ENCODE data around the gene MYO9B. TPM values are rescaled to one million over a fixed set of nuclear protein-coding genes. Genes with fewer than 3 reads are reported as not detected.

MYO9B gene, protein sequence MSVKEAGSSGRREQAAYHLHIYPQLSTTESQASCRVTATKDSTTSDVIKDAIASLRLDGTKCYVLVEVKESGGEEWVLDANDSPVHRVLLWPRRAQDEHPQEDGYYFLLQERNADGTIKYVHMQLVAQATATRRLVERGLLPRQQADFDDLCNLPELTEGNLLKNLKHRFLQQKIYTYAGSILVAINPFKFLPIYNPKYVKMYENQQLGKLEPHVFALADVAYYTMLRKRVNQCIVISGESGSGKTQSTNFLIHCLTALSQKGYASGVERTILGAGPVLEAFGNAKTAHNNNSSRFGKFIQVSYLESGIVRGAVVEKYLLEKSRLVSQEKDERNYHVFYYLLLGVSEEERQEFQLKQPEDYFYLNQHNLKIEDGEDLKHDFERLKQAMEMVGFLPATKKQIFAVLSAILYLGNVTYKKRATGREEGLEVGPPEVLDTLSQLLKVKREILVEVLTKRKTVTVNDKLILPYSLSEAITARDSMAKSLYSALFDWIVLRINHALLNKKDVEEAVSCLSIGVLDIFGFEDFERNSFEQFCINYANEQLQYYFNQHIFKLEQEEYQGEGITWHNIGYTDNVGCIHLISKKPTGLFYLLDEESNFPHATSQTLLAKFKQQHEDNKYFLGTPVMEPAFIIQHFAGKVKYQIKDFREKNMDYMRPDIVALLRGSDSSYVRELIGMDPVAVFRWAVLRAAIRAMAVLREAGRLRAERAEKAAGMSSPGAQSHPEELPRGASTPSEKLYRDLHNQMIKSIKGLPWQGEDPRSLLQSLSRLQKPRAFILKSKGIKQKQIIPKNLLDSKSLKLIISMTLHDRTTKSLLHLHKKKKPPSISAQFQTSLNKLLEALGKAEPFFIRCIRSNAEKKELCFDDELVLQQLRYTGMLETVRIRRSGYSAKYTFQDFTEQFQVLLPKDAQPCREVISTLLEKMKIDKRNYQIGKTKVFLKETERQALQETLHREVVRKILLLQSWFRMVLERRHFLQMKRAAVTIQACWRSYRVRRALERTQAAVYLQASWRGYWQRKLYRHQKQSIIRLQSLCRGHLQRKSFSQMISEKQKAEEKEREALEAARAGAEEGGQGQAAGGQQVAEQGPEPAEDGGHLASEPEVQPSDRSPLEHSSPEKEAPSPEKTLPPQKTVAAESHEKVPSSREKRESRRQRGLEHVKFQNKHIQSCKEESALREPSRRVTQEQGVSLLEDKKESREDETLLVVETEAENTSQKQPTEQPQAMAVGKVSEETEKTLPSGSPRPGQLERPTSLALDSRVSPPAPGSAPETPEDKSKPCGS (N-terminal part only)
- 43.4 and 48.0 TPM in 2 replicates for total RNA-seq (ENCODE audit: low replicate concordance)

DNA sequence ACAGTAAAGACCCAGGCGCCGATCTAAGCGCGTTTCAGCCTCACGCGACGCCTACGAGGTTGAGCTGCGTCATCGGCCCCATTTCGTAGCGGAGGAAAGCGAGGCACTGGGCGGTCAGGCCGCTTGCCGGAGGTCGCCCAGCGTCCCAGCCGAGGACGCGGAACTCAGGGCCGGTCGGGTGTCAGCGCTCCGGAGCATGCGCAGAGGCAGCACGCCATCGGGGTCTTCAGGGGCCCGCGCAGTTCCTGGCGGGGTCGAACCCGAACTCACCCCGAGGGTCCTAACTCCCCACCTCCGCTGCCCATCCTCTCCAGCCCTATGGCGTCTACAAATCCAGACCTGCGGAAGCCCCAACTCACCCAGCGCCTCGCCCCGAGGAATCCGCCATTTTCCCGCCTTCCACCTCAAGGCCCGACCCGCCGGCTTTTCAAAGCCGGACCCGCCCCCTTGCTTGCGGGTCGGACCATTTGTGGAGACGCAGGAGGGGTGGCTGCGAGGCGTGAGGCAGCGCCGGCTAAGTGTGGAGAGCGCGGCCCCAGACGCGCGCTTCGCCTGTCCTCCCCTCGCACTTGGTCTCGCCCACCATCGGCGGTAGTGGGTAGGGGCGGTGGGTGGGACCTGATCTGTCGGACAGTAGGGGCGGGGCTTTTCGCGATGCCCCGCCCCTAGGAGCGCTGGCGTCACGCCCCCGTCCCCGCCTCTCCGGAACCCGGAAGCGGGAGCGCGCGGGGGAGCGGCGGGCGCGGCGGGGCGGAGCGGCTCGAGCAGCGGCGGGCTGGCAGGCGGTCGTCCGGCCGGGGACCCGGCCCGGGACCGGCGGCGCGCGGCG is at the start of gene MYO9B, which contains the start of gene HAUS8:
TSS of gene MYO9B (plus strand) at position 743 of the 829 bp plus-strand sequence. CDS start 25,941 bp downstream, outside the sequence.
TSS of gene HAUS8 (minus strand) at position 418 of the 829 bp plus-strand sequence. CDS start at position 388, 30 bp downstream.

DNA sequence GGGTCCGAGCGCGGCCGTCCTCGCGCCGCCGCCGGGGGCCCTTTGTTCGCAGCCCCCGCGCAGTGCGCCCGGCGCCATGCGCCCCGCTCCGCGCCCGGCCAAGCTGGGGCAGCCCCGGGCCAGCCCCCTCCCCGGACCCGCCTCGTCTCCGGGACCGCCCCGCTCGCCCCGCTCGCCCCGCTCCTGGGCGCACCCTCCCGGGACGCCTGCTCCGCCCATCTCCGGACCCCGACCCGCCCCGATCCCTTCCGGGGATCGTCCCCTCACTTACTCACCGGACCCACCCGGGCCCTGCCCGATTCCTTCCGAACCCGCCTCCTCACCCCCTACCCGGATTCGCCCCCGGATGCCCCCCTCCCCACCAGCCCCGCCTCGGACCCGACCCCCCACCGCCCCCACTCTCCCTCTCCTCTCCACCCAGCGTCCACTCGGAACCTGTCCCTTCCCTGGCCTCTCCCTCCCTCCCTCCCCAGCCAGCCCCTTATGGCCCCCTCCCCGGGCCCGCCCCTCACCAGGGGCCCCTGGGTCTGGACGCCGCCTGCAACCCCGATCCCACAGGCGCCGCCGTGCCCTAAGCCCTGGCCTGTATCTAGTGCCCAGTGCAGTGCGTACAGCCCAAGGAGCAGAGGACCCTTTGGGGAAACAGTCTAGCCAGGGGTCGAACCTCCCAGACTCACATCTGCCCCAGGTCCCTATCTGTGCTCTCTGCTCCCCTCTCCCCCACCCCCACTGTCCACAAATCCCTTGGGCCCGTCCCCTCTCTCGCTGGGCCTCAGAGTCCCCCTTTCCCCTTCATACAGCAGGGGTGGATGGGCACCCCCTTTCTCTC is 48.7 kb upstream of the MYO9B start, which contains the start of gene CPAMD8:
TSS of gene CPAMD8 (minus strand) at position 105 of the 829 bp plus-strand sequence. CDS start 168 bp downstream, outside the sequence.

DNA sequence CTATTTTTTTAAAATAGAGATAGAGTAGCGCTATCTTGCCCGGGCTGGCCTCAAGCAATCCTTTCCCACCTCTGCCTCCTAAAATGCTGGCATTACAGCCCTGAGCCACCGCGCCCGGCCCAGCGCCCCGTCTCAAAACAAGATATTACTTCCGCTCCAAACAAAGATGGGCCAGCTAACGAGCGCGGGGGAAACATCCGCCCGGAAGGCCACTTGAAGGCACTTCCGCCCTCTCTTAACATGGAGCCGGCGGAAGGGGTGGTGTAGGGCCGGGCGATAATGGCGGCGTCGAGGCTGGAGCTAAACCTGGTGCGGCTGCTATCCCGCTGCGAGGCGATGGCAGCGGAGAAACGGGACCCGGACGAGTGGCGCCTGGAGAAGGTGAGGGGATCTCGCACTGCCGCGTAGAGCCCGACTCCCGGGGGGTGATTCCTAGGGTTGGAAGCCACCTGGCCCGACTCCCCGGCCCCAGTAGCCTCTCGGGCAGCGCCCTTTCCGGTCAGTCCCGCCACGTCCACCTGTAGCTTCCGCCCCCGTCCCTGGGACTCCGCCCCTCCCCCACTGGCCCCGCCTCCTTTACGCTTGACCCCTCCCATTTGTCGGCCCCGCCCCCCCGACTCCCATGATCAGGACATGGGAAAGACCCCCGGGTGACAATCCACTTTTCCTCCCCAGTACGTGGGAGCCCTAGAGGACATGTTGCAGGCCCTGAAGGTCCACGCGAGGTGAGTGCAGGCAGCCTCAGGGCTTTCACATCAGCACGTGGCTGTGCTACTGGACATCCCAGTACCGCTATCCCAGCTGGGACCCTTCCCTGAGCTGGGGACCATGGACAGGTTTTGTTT is 139.8 kb downstream of the MYO9B start, which contains the start of gene USE1:
TSS of gene USE1 (plus strand) at position 231 of the 845 bp plus-strand sequence. CDS start at position 280, 49 bp downstream.

DNA sequence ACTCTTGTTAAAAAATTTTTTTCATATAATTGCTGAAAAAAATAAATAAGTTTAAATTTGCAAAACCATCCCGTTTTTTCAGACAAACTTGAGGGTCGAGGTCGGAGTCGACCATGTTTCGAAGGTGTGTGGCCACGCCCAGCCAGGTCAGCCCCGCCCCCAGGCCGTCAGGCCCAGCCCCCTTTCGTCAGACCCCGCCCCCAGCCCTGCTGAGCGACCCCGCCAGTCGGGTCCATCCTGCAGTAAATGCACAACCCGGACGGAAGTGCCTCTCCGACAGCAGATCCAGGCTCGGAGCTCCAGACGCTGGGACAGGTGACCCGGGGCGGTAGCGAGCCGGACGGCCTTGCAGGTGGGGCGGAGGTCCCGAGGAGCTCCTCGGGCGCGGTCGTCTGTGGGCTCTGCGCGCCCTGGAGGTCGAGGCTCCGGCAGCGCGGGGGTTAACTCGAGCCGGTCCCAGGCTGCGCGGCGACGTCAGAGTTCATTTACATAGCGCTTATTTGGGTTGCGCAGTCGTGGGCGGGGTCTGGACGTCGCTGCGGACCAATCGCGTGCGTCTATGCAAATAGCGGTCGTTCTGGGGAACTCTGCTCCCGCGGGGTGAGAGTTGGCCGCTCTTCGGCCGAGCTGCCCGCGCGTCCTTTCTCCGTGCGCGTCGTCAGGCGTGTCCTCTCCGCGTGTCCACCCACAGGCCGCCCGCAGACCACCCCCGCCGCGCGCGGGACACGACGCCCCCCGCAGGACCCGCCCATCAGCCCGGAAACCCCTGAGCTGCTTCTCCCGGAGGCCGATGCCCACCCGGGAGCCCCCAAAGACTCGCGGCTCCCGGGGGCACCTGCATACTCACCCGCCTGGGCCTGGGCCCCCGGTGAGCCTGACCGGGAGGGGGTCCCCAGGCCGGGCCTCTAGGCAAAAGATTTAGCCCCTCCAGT is 150.7 kb downstream of the MYO9B start, which contains the start of gene OCEL1:
TSS of gene OCEL1 (plus strand) at position 225 of the 932 bp plus-strand sequence. CDS start at position 247, 22 bp downstream.

DNA sequence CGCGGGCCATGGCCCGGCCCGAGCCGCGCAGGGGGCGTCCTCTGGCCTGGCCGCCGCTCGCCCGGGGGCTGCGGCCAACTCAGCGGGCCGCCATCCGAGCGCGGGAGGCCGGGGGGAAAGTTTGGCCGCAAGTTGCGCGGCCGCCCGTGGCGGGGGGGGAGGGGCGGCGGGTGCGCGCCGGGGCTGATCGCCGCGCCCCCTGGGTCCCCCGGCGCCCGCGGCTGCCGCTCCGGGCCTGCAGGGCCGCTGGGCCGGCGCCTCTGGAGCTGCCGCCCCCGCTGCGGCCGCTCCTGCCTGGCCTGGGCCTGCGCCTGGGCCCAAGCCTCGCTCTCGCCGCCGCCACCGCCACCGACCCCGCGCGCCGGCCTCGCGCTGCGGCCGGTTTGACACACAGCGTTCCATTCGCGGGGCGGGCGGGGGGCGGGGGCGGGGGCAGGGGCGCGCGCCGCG is 170.0 kb downstream of the MYO9B start, which contains the start of gene NR2F6:
TSS of gene NR2F6 (minus strand) at position 385 of the 450 bp plus-strand sequence. CDS start 699 bp downstream, outside the sequence.

Other genes with a start within 250 kb of the MYO9B start
- 19.2 and 29.5 TPM in 2 replicates for gene SIN3B, start 246.4 kb upstream of the MYO9B start, total RNA-seq (ENCODE audit: low replicate concordance)
- under 0.01 and 0.12 TPM in 2 replicates for gene F2RL3, start 186.8 kb upstream of the MYO9B start, total RNA-seq (ENCODE audit: low replicate concordance)
- gene CPAMD8, start 49.0 kb upstream of the MYO9B start, total RNA-seq (ENCODE audit: low replicate concordance), result 0.12 and 0.45 TPM in 2 replicates
- gene HAUS8, start 325 bp upstream of the MYO9B start, total RNA-seq (ENCODE audit: low replicate concordance), result 1.2 and 1.6 TPM in 2 replicates
- 29.6 and 48.1 TPM in 2 replicates for gene USE1, start 139.6 kb downstream of the MYO9B start, total RNA-seq (ENCODE audit: low replicate concordance)
- 0.94 and 4.0 TPM in 2 replicates for gene OCEL1, start 150.4 kb downstream of the MYO9B start, total RNA-seq (ENCODE audit: low replicate concordance)
- gene NR2F6, start 170.1 kb downstream of the MYO9B start, total RNA-seq (ENCODE audit: low replicate concordance), result 17.8 and 50.4 TPM in 2 replicates
- 1.1 TPM in 1 of 2 replicates, not detected in the other for gene USHBP1, start 189.0 kb downstream of the MYO9B start, total RNA-seq (ENCODE audit: low replicate concordance)
- gene BABAM1, start 191.7 kb downstream of the MYO9B start, total RNA-seq (ENCODE audit: low replicate concordance), result 96.8 and 107 TPM in 2 replicates
- gene ANKLE1, start 206.1 kb downstream of the MYO9B start, total RNA-seq (ENCODE audit: low replicate concordance), result 0.12 and 0.38 TPM in 2 replicates
- 5.3 and 7.5 TPM in 2 replicates for gene ABHD8, start 227.6 kb downstream of the MYO9B start, total RNA-seq (ENCODE audit: low replicate concordance)
- gene MRPL34, start 230.1 kb downstream of the MYO9B start, total RNA-seq (ENCODE audit: low replicate concordance), result 17.9 and 27.8 TPM in 2 replicates
- 8.4 and 34.8 TPM in 2 replicates for gene DDA1, start 233.8 kb downstream of the MYO9B start, total RNA-seq (ENCODE audit: low replicate concordance)

Data from smooth muscle cell of the coronary artery (primary cell).